Neuronal stem cell (in vitro differentiated cells): Measurements from ENCODE around the gene OSER1.

Source experiments
- DNase-seq: peaks from one replicate; pipeline ENCODE4 v3.0.0-alpha.2; 2013; ENCODE audit warnings: low spot score
- H2AFZ ChIP-seq: one replicate; pipeline ENCODE4 v1.6.1; 2013; ENCODE audit warnings: mild to moderate bottlenecking, low read length, inconsistent platforms
- H2AK5ac ChIP-seq: 2 replicates; pipeline ENCODE4 v1.6.1; 2013; ENCODE audit warnings: low read depth, mild to moderate bottlenecking, inconsistent platforms, low read length, moderate library complexity, mixed read lengths
- H2BK120ac ChIP-seq: 2 replicates; pipeline ENCODE4 v1.6.1; 2013; ENCODE audit warnings: low read depth, mild to moderate bottlenecking, inconsistent platforms, low read length, moderate library complexity, mixed read lengths
- H2BK12ac ChIP-seq: one replicate; pipeline ENCODE4 v1.6.1; 2013; ENCODE audit warnings: low read length, inconsistent platforms
- H2BK15ac ChIP-seq: 2 replicates; pipeline ENCODE4 v1.6.1; 2013; ENCODE audit warnings: mild to moderate bottlenecking, low read length, inconsistent platforms, mixed read lengths
- H2BK5ac ChIP-seq: one replicate; pipeline ENCODE4 v1.6.1; 2013; ENCODE audit warnings: inconsistent platforms, mild to moderate bottlenecking, low read length, moderate library complexity
- H3K14ac ChIP-seq: one replicate; pipeline ENCODE4 v1.6.1; 2013; ENCODE audit warnings: low read length, inconsistent platforms
- H3K18ac ChIP-seq: 2 replicates; pipeline ENCODE4 v1.6.1; 2013; ENCODE audit warnings: low read length, inconsistent platforms
- H3K23ac ChIP-seq: 2 replicates; pipeline ENCODE4 v1.6.1; 2013; ENCODE audit warnings: low read depth, mild to moderate bottlenecking, mixed read lengths, low read length, inconsistent platforms; ENCODE audit not compliant: poor library complexity
- H3K27ac ChIP-seq: replicated peaks from 3 replicates; pipeline ENCODE4 v1.5.1; 2013; ENCODE audit warnings: low read length, inconsistent platforms
- H3K27me3 ChIP-seq, 3 experiments: 2 replicates each; pipeline ENCODE4 v1.6.1; 2013; ENCODE audit warnings: low read length in 3 of 3, mild to moderate bottlenecking in 2 of 3, inconsistent platforms in 1 of 3, low read depth in 1 of 3, mixed read lengths in 1 of 3, moderate library complexity in 1 of 3; ENCODE audit not compliant: control insufficient read depth in 3 of 3, insufficient read depth in 3 of 3
- H3K36me3 ChIP-seq, 2 donors: replicated peaks in 1 of 2; 2 replicates each; pipeline ENCODE4 v1.6.1; 2013; ENCODE audit warnings: low read length in 2 of 2; ENCODE audit not compliant: control insufficient read depth in 2 of 2, insufficient read depth in 2 of 2
- H3K4ac ChIP-seq: 2 replicates; pipeline ENCODE4 v1.6.1; 2013; ENCODE audit warnings: inconsistent platforms, mild to moderate bottlenecking, low read length, moderate library complexity
- H3K4me1 ChIP-seq, 2 donors: 1 replicate in 1 of 2; 2 replicates in 1 of 2; pipeline ENCODE4 v1.6.1; 2013; ENCODE audit warnings: low read length in 2 of 2, low read depth in 1 of 2; ENCODE audit not compliant: control insufficient read depth in 2 of 2, insufficient read depth in 1 of 2
- H3K4me2 ChIP-seq: one replicate; pipeline ENCODE4 v1.6.1; 2013; ENCODE audit warnings: mild to moderate bottlenecking, low read length, inconsistent platforms; ENCODE audit not compliant: insufficient read depth, poor library complexity, severe bottlenecking
- H3K4me3 ChIP-seq, 2 donors: 2 replicates each; pipeline ENCODE4 v1.5.1; 2013; ENCODE audit warnings: low read length in 2 of 2, mild to moderate bottlenecking in 2 of 2, inconsistent platforms in 1 of 2, moderate library complexity in 1 of 2
- H3K79me1 ChIP-seq: one replicate; pipeline ENCODE4 v1.6.1; 2013; ENCODE audit warnings: low read depth, mild to moderate bottlenecking, inconsistent platforms, low read length, moderate library complexity
- H3K9ac ChIP-seq: one replicate; pipeline ENCODE4 v1.6.1; 2013; ENCODE audit warnings: mild to moderate bottlenecking, low read depth, low read length, inconsistent platforms; ENCODE audit not compliant: poor library complexity
- H3K9me3 ChIP-seq, 2 donors: replicated peaks in 1 of 2; 2 replicates each; pipeline versions ENCODE3 to v1.6.1; 2013; ENCODE audit warnings: low read length in 2 of 2, mild to moderate bottlenecking in 2 of 2, inconsistent platforms in 1 of 2, low read depth in 1 of 2, mixed read lengths in 1 of 2, moderate library complexity in 1 of 2; ENCODE audit not compliant: control insufficient read depth in 2 of 2, insufficient read depth in 1 of 2
- H4K8ac ChIP-seq: one replicate; pipeline ENCODE4 v1.6.1; 2013; ENCODE audit warnings: low read depth, mild to moderate bottlenecking, inconsistent platforms, low read length, moderate library complexity
- H4K91ac ChIP-seq: one replicate; pipeline ENCODE4 v1.6.1; 2013; ENCODE audit warnings: low read length, low read depth, mild to moderate bottlenecking, inconsistent platforms; ENCODE audit not compliant: poor library complexity
- whole genome bisulfite sequencing, 2 donors: extraction: QIAGEN DNeasy Blood & Tissue Kit; methylation state at CpG; one replicate each; pipeline ENCODE4 v1.1.7; 2013; ENCODE audit warnings: missing lambda C conversion rate in 2 of 2, mixed read lengths in 1 of 2; ENCODE audit not compliant: insufficient read length in 2 of 2, insufficient replicate concordance in 1 of 2; ENCODE audit errors: extremely low coverage in 2 of 2; 5-methylcytosine and 5-hydroxymethylcytosine counted together

OSER1 gene

DNA sequence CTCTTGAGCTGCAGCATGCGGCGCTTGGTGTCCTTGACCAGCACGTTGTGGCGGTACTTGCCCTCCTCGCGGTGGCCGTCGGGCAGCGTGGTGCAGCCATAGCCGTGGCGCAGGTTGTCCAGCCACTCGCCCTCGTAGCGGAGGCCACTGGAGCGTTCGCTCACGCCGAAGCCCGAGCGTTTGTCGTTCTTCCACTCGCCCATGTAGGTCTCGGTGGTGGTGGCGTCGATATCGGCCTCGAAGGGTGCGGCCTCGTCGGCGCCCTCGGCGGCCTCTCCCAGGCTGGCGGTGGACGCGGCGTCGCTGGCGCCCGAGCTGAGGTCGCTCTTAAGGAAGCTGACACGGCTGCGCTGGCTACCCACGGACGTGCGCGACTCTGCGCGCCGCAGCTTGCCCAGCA is 50.9 kb downstream of the OSER1 start:
- H3K27ac ChIP-seq = no peak overlapping the region

DNA sequence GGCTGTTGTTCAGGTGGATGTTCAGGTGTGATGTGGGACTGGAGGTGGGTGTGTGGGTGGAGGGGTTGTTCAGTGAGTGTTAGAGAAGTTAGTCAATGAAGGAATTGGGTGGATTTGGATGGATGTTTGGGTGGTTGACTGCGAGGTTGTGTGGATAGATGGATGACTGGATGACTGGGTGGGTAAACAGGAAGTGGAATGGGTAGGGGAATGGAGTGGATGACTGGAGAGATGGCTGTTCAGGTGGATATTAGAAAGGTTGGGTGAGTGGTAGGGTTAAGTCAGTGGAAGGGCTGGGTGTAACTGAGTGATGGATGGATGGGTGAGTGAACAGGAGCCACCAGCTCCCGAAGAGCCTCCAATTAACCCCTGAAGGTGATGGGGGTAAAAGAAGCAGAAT is 51.4 kb downstream of the OSER1 start:
- Histone ChIP-seq H3K9me3 (peaks cover 0 to 4% of the 10 kb centered on the region in 2 donors), H3K14ac (no peak overlapping the region), H3K4me1 (peaks cover 7 to 11% of the 10 kb centered on the region in 2 donors), H3K27me3 (no peaks in the 10 kb centered on the region), H2BK5ac (no peak overlapping the region), H2AK5ac (peak overlapping the region; percentile 36), H4K8ac (no peak overlapping the region), H2AFZ (no peak overlapping the region), H2BK120ac (no peak overlapping the region), H3K36me3 (no peaks in the 10 kb centered on the region), H3K27ac (no peak overlapping the region), H2BK15ac (no peak overlapping the region), H3K4me3 (no peak overlapping the region), H3K23ac (no peak overlapping the region), H3K9ac (no peak overlapping the region), H3K4ac (no peak overlapping the region), H2BK12ac (no peak overlapping the region), H3K18ac (no peak overlapping the region), H4K91ac (no peak overlapping the region), H3K4me2 (no peak overlapping the region), H3K79me1 (no peaks in the 10 kb centered on the region)
- WGBS, 2 donors = 100% methylated on average over 1 of the region's 2 CpGs
- no peak for DNase-seq

More for the DNA sequence above, 50.9 kb downstream of the OSER1 start:
- Histone ChIP-seq H3K4me1 (peaks cover 4 to 7% of the 10 kb centered on the region in 2 donors), H3K9ac (no peak overlapping the region), H3K36me3 (no peaks in the 10 kb centered on the region), H3K4me2 (no peak overlapping the region), H2AFZ (no peak overlapping the region), H3K18ac (peak overlapping the region; percentile 61), H2BK5ac (no peak overlapping the region), H2AK5ac (peak overlapping the region; percentile 36), H4K8ac (no peak overlapping the region), H3K14ac (peak overlapping the region; percentile 78), H3K79me1 (no peaks in the 10 kb centered on the region), H2BK15ac (peak overlapping the region; percentile 54), H3K23ac (peak overlapping the region; percentile 40), H4K91ac (no peak overlapping the region), H3K27me3 (no peaks in the 10 kb centered on the region), H2BK12ac (peak overlapping the region; percentile 80), H3K9me3 (peaks cover 0 to 4% of the 10 kb centered on the region in 2 donors), H3K4me3 (no peak overlapping the region), H3K4ac (no peak overlapping the region), H2BK120ac (no peak overlapping the region)
- no CpG with 5 or more reads among the region's 50 CpGs for WGBS, 2 donors
- DNase-seq = no peak

DNA sequence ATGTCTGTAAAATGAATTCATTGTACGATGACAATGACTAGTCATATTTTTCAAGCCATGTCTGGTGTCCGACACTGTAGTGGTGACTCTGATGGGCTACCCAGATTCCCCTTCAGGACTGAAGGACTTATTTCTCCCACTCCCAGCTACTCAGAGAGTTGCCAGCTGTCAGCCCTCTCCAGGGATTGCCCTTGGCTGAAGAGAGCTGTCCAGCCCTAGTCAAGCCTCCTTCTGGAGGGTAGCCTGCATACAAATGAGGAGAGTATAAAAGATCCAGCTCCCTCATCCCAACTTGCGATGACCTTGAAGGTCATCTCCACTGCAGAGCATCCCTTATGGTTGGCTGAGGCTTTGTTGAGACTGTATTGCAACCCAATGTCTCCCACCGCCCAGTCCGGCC is 53.5 kb downstream of the OSER1 start:
- no CpG with 5 or more reads among the region's 5 CpGs for WGBS, 2 donors
- Histone ChIP-seq H3K14ac (no peak overlapping the region), H3K36me3 (no peaks in the 10 kb centered on the region), H2BK5ac (no peak overlapping the region), H2BK15ac (no peak overlapping the region), H3K27ac (no peak overlapping the region), H2BK12ac (no peak overlapping the region), H3K9me3 (peaks cover 0 to 2% of the 10 kb centered on the region in 2 donors), H2AK5ac (no peak overlapping the region), H3K27me3 (no peaks in the 10 kb centered on the region), H3K4me1 (peaks cover 17 to 21% of the 10 kb centered on the region in 2 donors), H3K9ac (no peak overlapping the region), H3K18ac (no peak overlapping the region), H4K91ac (no peak overlapping the region), H4K8ac (no peak overlapping the region), H3K79me1 (no peaks in the 10 kb centered on the region), H2BK120ac (no peak overlapping the region), H3K23ac (no peak overlapping the region), H3K4me2 (no peak overlapping the region), H3K4ac (no peak overlapping the region), H2AFZ (no peak overlapping the region), H3K4me3 (no peak overlapping the region)
- DNase-seq = no peak

DNA sequence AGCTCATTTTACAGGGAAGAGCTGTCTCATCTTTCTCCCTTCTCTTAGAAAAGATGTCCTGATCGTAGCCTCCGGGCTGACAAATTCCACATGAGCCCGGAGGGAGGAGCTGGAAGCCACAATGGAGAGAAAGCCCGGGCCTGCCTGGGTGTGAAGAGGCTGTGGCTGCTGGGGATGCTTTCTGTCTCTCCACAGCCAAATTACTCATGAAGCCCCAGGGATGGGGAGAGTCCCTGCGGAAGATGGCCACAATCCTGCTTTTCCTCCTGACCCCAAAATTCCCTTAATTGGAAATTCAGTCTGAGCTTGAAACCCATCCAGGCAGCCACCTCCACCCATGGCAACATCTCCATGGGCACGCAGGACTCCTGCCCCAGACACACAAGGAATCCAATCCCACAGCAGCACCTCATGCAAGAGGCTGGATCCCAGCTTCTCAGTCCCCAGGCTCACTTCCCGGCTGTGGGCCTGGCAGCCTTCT is 56.0 kb downstream of the OSER1 start:
- no peaks in the 10 kb centered on the region for H3K27me3 ChIP-seq
- H2BK12ac ChIP-seq = peak overlapping the region; percentile 91
- WGBS, 2 donors = no CpG with 5 or more reads among the region's 7 CpGs
- H4K8ac ChIP-seq = no peak overlapping the region
- H2AFZ ChIP-seq = peak overlapping the region; percentile 64
- H3K18ac ChIP-seq = peak overlapping the region; percentile 94
- H3K36me3 ChIP-seq = no peaks in the 10 kb centered on the region
- peak overlapping the region; percentile 34 for H2BK15ac ChIP-seq
- H3K4me3 ChIP-seq = no peak overlapping the region
- DNase-seq = no peak
- no peaks in the 10 kb centered on the region for H3K79me1 ChIP-seq
- H3K4me2 ChIP-seq = no peak overlapping the region
- H3K9me3 ChIP-seq = peaks cover 0 to 2% of the 10 kb centered on the region in 2 donors
- H2AK5ac ChIP-seq = peak overlapping the region; percentile 86
- peak overlapping the region; percentile 55 for H2BK5ac ChIP-seq
- no peak overlapping the region for H3K14ac ChIP-seq
- H3K9ac ChIP-seq = peak overlapping the region; percentile 31
- H4K91ac ChIP-seq = no peak overlapping the region
- H3K27ac ChIP-seq = peak overlapping the region; percentile 4
- H3K4ac ChIP-seq = no peak overlapping the region
- no peak overlapping the region for H3K23ac ChIP-seq
- peak overlapping the region; percentile 49 for H2BK120ac ChIP-seq
- H3K4me1 ChIP-seq = peaks cover 17 to 21% of the 10 kb centered on the region in 2 donors
